ENCODE results near the gene HNF1B. TPM values are rescaled to one million over a fixed set of nuclear protein-coding genes. Genes with fewer than 3 reads are reported as not detected.

Gene HNF1B
- total and polyA plus RNA-seq, 10 of the 15 experiments (the other 5 are each of a cell fraction or from before 2014, with no cell fraction given) = 0.51 to 12.7 (median 1.9) TPM

DNA sequence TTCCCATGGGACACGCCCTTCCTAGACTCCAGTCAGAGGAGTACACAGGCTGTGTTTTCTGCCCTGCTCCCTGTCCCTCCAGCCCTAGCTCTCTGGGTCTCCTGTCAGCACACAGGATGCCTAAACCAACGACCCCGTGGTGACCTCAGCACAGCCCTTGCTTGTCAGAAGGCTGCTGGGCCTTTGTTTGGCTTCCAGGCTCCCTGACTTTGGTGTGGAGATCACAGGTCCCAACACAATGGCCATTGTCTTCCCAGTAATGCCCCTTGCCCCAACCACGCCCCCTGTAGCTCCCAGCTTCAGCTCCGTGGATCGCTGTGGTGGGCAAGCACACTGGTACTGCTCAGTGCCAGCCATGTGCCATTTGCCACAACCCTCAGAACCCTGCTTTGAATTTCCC lies 15.0 kb downstream of the HNF1B start:
- no peak for DNase-seq (ENCODE audit: low read depth, low spot score)
- TF ChIP-seq MEF2A (IDR thresholded peaks at IDR 0.05; ENCODE audit: insufficient read depth, low read depth, low read length) (no peak), TCF3 (IDR thresholded peaks at IDR 0.05; ENCODE audit: borderline replicate concordance, insufficient read depth, low read depth, low read length) (no peak), SPI1 (IDR thresholded peaks at IDR 0.05; ENCODE audit: borderline replicate concordance, insufficient read depth, low read depth, low read length) (no peak), TBL1XR1 (IDR thresholded peaks at IDR 0.05; ENCODE audit: low read depth, low read length) (no peak), TCF12 (IDR thresholded peaks at IDR 0.05; ENCODE audit: low read depth, low read length) (no peak), BCL3 (IDR thresholded peaks at IDR 0.05; ENCODE audit: borderline replicate concordance, insufficient read depth, low read depth, low read length, poor library complexity, severe bottlenecking) (no peak), MXI1 (IDR thresholded peaks at IDR 0.05; ENCODE audit: low read depth, low read length) (no peak), EGR1 (IDR thresholded peaks at IDR 0.05; ENCODE audit: borderline replicate concordance in 1 of 2, low read depth in 2 of 2, low read length in 2 of 2) (no peak), RBBP5 (conservative IDR thresholded peaks at IDR 0.05) (no peak), HSF1 (IDR thresholded peaks at IDR 0.05; ENCODE audit: low read depth, low read length) (no peak), ZNF274 (IDR thresholded peaks at IDR 0.05; ENCODE audit: insufficient read depth, insufficient read length) (no peak)
- no peak overlapping the region for H3K4me2 ChIP-seq (ENCODE audit: control insufficient read depth, insufficient read depth)
- POLR2A ChIA-PET = no interaction called here
- FAIRE-seq = no peak
- CTCF ChIA-PET = interaction anchor here (0.6 kb wide), 1 partner anchor 80 kb away, joined by 3 read pairs; no protein-coding TSS in a partner anchor
- no peaks in the 10 kb centered on the region for H3K79me2 ChIP-seq (ENCODE audit: control insufficient read depth, insufficient read depth, low read length)
- H2AFZ ChIP-seq (ENCODE audit: control insufficient read depth, low read depth, low read length) = no peak overlapping the region
- no peak for ATAC-seq
- H3K27ac ChIP-seq (ENCODE audit: control insufficient read depth, insufficient read depth) = no peak overlapping the region
- SMC1A ChIA-PET (ENCODE audit: uncharacterized antibody, unreplicated experiment) = interaction anchor here (0.9 kb wide), 1 partner anchor 40 kb away, joined by 3 read pairs; no protein-coding TSS in a partner anchor
- BruUV-seq (replicated peaks) = no TSS peak
- peaks cover 0 to 20% of the 10 kb centered on the region in 2 experiments; a peak in 2 of 4 replicates for H3K36me3 ChIP-seq (ENCODE audit: control insufficient read depth in 2 of 2, insufficient read depth in 2 of 2, low read length in 1 of 2)
- RAD21 ChIA-PET (ENCODE audit: unreplicated experiment) = no interaction called here
- peaks cover 0 to 3% of the 10 kb centered on the region in 2 experiments; a peak in 1 of 4 replicates for H3K27me3 ChIP-seq (replicated peaks in 1 of 2; ENCODE audit: control insufficient read depth in 2 of 2, insufficient read depth in 2 of 2, low read length in 1 of 2)
- no peak overlapping the region for H3K4me3 ChIP-seq
- H3K9ac ChIP-seq (ENCODE audit: control insufficient read depth, insufficient read depth, low read length) = no peak overlapping the region
- no peaks in the 10 kb centered on the region for H4K20me1 ChIP-seq (ENCODE audit: control insufficient read depth, insufficient read depth)
- WGBS (ENCODE audit: insufficient coverage, insufficient replicate concordance, low lambda C conversion rate, missing lambda C conversion rate) = 10% methylated on average over 6 of the region's 6 CpGs
- H3K9me3 ChIP-seq (replicated peaks; ENCODE audit: control insufficient read depth, insufficient read depth, low read length) = no peaks in the 10 kb centered on the region
- H3K4me1 ChIP-seq (ENCODE audit: control insufficient read depth, insufficient read depth, low read length) = no peaks in the 10 kb centered on the region
- intact Hi-C loops (cut with micrococcal nuclease; ENCODE audit: unreplicated experiment) = no loop called here
- in situ Hi-C loops (cut with MboI) = loop anchor here (10.0 kb wide), 1 partner anchor 65 kb away; no protein-coding TSS in a partner anchor
